Vagina (tissue), 2 donors: ENCODE data around the gene THSD7A.

Experiments
- CTCF ChIP-seq, 3 experiments: fragments of 450-650 bp in 2 of 3; fragments of 200-600 bp in 1 of 3; sonication (generic) in 1 of 3; IDR thresholded peaks; one replicate each; pipeline ENCODE4 v1.5.1; 2017 to 2019; ENCODE audit warnings: antibody characterized with exemption in 3 of 3, mild to moderate bottlenecking in 2 of 3, moderate library complexity in 2 of 3
- POLR2A ChIP-seq, 2 donors: fragments of 450-650 bp; IDR thresholded peaks; one replicate each; pipeline ENCODE4 v1.6.1; 2017; ENCODE audit warnings: antibody characterized with exemption in 2 of 2, mild to moderate bottlenecking in 2 of 2, moderate library complexity in 2 of 2
- POLR2AphosphoS5 ChIP-seq, 2 donors: sonication (generic); formaldehyde crosslinking; IDR thresholded peaks; one replicate each; pipeline ENCODE4 v1.9.0; 2017; ENCODE audit warnings: antibody characterized with exemption in 2 of 2, mild to moderate bottlenecking in 2 of 2, low read depth in 1 of 2; ENCODE audit not compliant: insufficient read depth in 1 of 2

- TF ChIP-seq CTCF (IDR thresholded peaks at IDR 0.05), result no peak
- TF ChIP-seq POLR2A (IDR thresholded peaks at IDR 0.05), result no peak
- TF ChIP-seq POLR2AphosphoS5 (IDR thresholded peaks at IDR 0.05; ENCODE audit: insufficient read depth in 1 of 2, low read depth in 1 of 2), result no peak
These were observed 11.2 kb upstream of the THSD7A start for GRCh38 chr7:11843113-11843765.
